GM19351 (cell line): ENCODE results near the gene EVI2B.
"Not testable (repeated sequence)": the region's sequence is repeated elsewhere in the genome, so short reads cannot be mapped to it uniquely, and the experiment has no call there.

ENCODE experiments used
- ATAC-seq: cut with Tn5 transposase; IDR thresholded peaks from one replicate; pipeline ENCODE4 v1.9.1; 2021; ENCODE audit warnings: mild to moderate bottlenecking, moderate library complexity; ENCODE audit not compliant: unreplicated experiment

Gene EVI2B

DNA sequence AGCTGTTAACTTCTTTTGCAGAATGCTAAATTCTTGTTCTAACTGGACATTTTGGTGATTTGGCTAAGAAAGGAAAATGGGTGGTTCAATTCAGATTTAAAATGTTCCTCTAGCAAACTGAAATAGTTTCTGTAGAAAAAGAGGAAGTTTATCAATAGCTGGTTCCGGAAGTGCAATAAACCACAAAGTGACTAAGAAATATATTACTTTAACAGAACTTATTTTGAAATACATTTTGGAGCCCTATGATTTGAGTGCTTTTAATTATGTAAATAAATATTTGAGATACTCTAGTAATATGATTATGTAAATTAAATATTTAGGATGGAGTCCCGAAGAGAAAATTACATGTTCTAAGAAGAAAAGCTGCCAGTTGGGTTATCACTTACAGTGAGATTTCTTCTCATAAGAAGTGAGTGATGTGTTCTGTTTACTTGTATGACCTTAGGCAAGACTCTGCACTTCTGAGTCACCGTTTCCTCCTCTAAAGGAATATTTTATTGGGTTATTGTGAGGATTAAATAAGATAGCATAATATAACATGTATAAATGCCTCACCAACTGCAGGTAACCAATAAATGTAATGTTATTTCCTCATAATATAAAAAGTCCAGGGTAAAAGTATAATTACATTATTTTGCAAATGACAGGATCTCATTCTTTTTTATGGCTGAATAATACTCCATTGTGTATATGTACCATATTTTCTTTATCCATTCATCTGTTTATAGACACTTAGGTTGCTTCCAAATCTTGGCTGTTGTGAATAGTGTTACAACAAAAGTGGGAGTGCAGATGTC is at the start of gene EVI2B:
EVI2B (minus strand) TSS at position 73 of the 800 bp plus-strand sequence. CDS start 8,445 bp downstream, outside the sequence.
- no peak for ATAC-seq

- no peak for ATAC-seq
Measured at GRCh38 chr17:31357839-31358394, 44.1 kb upstream of the EVI2B start.

DNA sequence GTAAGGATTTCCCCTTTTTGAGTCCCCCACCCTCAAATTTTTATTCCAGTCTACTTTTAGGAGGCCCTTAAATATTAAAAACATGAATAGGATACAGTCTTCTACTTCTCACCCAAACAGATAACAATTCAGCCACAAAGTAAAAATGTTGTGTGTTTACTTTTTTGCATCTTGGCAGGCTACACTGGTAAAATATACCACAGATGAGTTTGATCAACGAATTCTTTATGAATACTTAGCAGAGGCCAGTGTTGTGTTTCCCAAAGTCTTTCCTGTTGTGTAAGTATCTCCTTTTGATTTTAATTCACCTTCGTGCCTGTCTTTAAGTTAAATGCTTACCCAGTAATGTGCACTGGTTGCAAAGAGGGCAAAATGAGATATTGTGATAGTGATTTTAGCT is 43.2 kb upstream of the EVI2B start:
- ATAC-seq, result no peak

DNA sequence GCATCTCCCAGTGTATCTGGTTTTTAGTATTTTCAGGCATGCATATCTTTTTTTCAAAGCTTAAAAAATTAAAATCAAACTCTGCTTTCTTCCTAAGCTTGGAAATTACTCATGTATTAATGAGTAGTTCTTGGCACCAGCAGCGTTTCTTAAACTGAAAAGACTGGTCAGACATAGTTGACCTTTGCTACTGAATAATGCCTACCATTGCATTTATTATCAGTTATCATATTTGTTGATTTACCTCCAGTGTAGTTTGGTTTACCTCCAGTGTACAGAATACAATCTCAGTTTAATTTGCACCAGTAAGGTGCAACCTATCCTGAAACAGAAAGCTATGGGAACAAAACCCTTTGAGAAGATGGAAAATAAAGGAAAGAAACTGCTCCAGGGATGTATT is 42.1 kb upstream of the EVI2B start:
- ATAC-seq, result no peak

GRCh38 chr17:31349454-31349853 is 35.6 kb upstream of the EVI2B start:
- no peak for ATAC-seq

GRCh38 chr17:31345191-31345747 is 31.4 kb upstream of the EVI2B start:
- not testable (repeated sequence) for ATAC-seq

GRCh38 chr17:31339906-31340661 is 26.2 kb upstream of the EVI2B start:
- ATAC-seq, result no peak

GRCh38 chr17:31329221-31329620 is 15.4 kb upstream of the EVI2B start:
- no peak for ATAC-seq

DNA sequence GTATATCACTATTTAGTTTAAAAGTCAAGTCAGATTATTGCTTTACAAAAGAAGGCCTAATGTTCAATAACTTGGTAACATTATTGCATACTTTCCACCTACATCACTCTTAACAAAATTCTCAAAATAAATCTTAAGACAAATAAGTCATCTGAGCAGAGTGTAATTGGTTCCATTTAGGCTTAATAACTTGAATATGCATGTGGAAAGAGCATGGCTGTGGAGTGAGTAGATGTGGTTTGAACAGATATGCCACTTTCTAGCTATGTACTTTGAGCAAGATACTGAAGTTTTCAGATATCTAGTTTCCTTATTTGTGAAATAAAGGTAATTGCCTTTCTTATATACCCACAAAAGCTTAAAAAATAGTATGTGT is 14.3 kb upstream of the EVI2B start:
- no peak for ATAC-seq

DNA sequence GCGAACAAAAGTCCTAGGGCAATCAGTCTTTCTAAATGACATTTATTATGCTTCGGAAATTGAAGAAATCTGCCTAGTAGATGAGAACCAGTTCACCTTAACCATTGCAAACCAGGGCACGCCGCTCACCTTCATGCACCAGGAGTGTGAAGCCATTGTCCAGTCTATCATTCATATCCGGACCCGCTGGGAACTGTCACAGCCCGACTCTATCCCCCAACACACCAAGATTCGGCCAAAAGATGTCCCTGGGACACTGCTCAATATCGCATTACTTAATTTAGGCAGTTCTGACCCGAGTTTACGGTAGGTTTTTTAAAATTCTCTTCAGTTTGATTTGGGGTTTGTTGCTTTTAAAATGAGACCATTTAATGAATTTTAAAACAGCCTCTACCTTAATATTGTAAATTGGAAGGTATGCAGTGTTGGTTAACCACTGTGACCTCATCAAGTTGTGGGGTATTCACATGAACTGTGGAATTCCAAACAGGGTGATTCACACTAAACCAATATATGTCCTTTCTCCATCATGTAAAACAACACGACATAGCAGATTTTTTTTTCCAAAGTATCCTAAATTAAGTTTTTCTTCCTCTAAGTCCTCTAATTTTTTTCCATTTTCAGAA is 13.8 kb upstream of the EVI2B start:
- no peak for ATAC-seq

- no peak for ATAC-seq
Measured at GRCh38 chr17:31323551-31323950, 9.7 kb upstream of the EVI2B start.

- ATAC-seq, result no peak
Measured at GRCh38 chr17:31321966-31322365, 8.1 kb upstream of the EVI2B start.

- no peak for ATAC-seq
Measured at GRCh38 chr17:31321481-31321880, 7.6 kb upstream of the EVI2B start, which contains the start of gene EVI2A. EVI2A (minus strand) TSS chr17:31321622; CDS start chr17:31319013, 2,609 bp downstream.

DNA sequence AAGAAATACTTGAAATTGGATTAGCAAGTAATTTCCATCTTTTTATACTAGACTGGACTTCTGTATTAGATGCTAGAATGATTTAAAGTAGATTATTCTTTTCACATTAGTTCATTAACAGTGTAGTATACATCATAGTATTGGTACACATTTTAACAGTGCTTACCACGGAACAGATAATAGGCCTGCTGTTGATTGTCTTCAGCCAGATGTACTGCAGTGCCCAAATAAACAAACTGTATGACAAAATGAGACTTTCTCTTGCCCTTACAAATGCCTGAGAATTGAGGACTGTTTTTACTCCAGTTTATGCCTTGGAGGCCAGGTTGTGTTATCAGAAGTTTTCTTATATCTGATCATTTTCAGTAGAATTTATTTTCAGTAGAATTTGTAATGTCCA is 6.9 kb upstream of the EVI2B start:
- ATAC-seq, result no peak

DNA sequence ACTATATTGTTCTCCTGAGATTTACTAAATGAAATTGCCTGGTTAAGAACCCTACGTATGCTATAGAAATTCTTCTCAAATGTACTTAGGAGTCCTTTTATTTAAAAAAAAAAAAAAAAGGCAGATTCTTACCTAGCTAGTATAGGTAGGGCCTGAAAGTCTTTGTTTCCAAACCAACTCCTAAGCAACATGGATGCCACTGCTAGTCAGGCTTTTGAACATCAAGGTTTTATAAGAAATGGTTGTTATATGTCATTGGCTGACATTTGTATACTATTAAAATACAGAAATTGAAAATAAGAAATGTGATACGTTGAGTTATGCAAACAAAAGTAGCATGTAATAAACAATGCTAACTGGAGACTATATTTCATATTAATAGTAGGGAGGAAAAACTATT is 6.4 kb upstream of the EVI2B start:
- no peak for ATAC-seq

- no peak for ATAC-seq
Measured at GRCh38 chr17:31318851-31319661, 5.2 kb upstream of the EVI2B start.

DNA sequence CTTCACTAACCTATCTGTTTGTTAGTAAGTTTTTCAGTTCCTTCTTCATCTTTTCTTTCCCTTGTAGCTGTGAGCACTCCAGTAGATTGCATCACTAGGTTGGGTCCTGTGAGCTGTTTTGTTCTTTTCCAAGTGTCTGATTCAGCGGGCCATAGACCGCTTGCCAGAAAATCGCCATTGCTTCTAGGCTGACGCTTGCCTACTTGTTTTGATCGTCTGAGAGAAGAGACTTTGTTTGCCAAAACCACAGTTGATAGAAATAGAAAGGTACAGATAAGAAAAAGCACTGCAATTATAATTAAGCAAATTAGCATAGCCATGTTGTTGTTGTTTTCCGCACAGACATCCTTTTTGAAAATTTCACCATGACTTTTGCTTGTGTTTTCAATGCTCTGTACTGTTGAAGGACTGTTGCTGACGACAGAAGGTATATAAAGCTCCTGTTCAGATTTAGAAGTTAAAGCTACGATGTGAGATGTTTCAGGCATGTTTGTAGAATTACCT is 4.5 kb upstream of the EVI2B start:
- no peak for ATAC-seq

GRCh38 chr17:31314782-31315100 is 887 bp upstream of the EVI2B start:
- no peak for ATAC-seq

DNA sequence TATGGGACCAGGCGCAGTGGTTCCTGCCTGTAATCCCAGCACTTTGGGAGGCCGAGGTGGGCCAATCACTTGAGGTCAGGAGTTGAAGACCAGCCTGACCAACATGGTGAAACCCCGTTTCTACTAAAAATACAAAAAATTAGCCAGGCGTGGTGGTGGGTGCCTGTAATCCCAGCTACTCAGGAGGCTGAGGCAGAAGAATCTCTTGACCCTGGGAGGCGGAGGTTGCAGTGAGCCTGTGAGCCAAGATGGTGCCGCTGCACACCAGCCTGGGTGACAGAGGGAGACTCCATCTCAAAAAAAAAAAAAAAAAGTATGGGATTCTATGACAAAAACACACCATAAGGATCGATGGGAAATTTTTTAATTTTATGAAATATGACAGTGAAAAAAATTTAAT is 1.6 kb downstream of the EVI2B start:
- not testable (repeated sequence) for ATAC-seq

DNA sequence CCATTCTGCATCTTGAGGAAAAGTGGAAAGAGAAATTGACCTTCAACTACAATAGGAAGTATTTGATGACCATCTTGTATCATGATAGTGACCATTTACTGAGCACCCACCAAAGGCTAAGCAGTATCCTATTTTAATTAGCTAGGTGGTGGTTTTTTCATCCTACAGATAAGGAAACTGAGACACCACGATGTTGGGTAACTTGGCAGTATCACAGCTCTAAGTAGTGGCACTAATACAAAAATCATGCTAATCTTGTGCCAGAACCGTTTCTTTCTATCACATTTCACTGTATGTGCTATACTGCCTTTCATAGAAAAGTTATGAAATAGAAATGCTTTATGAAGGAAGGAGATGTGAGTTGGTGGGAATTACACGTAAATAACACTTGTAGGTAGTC is 2.3 kb downstream of the EVI2B start:
- no peak for ATAC-seq
